Suprapubic skin (tissue), 4 donors: Measurements from ENCODE around the gene UNC45A.

ENCODE experiments used
- CTCF ChIP-seq, 2 donors: fragments of 200-600 bp in 1 of 2; fragments of 450-650 bp in 1 of 2; sonication (generic) in 1 of 2; IDR thresholded peaks; one replicate each; pipeline ENCODE4 v1.5.1; 2016 to 2019; ENCODE audit warnings: antibody characterized with exemption in 2 of 2, mild to moderate bottlenecking in 1 of 2, moderate library complexity in 1 of 2
- EP300 ChIP-seq: sonication (generic); formaldehyde crosslinking; IDR thresholded peaks from one replicate; pipeline ENCODE4 v1.6.1; 2017; ENCODE audit warnings: antibody characterized with exemption
- POLR2A ChIP-seq, 2 donors: fragments of 450-650 bp; IDR thresholded peaks; one replicate each; pipeline ENCODE4 v1.6.1; 2017; ENCODE audit warnings: antibody characterized with exemption in 2 of 2, mild to moderate bottlenecking in 2 of 2, moderate library complexity in 2 of 2
- POLR2AphosphoS5 ChIP-seq, 3 donors: sonication (generic); formaldehyde crosslinking; IDR thresholded peaks; one replicate each; pipeline ENCODE4 v1.6.1; 2017; ENCODE audit warnings: antibody characterized with exemption in 3 of 3

GRCh38 chr15:90945091-90945490 lies 10.0 kb downstream of the UNC45A start:
- no peak for TF ChIP-seq CTCF (IDR thresholded peaks at IDR 0.05)
- no peak for TF ChIP-seq POLR2A (IDR thresholded peaks at IDR 0.05)
- TF ChIP-seq EP300 = no peak
- no peak for TF ChIP-seq POLR2AphosphoS5 (IDR thresholded peaks at IDR 0.05)
